SK-MEL-5 (cell line): Measurements from ENCODE around the gene PLPPR5. TPM values are rescaled to one million over a fixed set of nuclear protein-coding genes. Genes with fewer than 3 reads are reported as not detected.
"Not testable (repeated sequence)": the region's sequence is repeated elsewhere in the genome, so short reads cannot be mapped to it uniquely, and the experiment has no call there.

Experiments used
- DNase-seq: peaks from one replicate; pipeline ENCODE4 v3.0.0-alpha.2; 2016; ENCODE audit warnings: low read depth, low spot score
- in situ Hi-C: cut with HindIII; loops from 2 replicates; pipeline ENCODE4 v1.10.0; 2016; ENCODE audit warnings: low sequenced_read_pairs, high pct_unique_total_duplicates, low pct_unique_long_range_greater_than_20kb
- polyA plus RNA-seq, 2 experiments: library from polyadenylated mRNA; depleted of rRNA; stranded (reverse); fragments of >200 nt; gene quantifications; 2 replicates each; pipeline ENCODE4 v1.2.3, GENCODE V29; 2015
- total RNA-seq: library from RNA; depleted of rRNA; stranded (reverse); fragments of >200 nt; shearing (Covaris generic); gene quantifications from 2 replicates; pipeline ENCODE4 v1.2.3, GENCODE V29; 2014; rRNA removed

PLPPR5 gene, protein sequence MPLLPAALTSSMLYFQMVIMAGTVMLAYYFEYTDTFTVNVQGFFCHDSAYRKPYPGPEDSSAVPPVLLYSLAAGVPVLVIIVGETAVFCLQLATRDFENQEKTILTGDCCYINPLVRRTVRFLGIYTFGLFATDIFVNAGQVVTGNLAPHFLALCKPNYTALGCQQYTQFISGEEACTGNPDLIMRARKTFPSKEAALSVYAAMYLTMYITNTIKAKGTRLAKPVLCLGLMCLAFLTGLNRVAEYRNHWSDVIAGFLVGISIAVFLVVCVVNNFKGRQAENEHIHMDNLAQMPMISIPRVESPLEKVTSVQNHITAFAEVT
- total RNA-seq = 1.4 TPM in 1 of 2 replicates, not detected in the other
- polyA plus RNA-seq (2015; cell fraction: cytosol; rRNA removed) = 0.03 and 0.05 TPM in 2 replicates
- polyA plus RNA-seq (2015; cell fraction: nucleus; rRNA removed) = not detected in 2 replicates

GRCh38 chr1:99004861-99005442 lies at the start of gene PLPPR5:
TSS of gene PLPPR5 (minus strand) at chr1:99004861. CDS start at chr1:99004671, 190 bp downstream.
- no peak for DNase-seq
- in situ Hi-C loops = no loop called here

GRCh38 chr1:99051611-99052283 lies 47.1 kb upstream of the PLPPR5 start:
- DNase-seq = no peak
- in situ Hi-C loops = no loop called here

- in situ Hi-C loops = no loop called here
- DNase-seq = no peak
These were observed 45.1 kb upstream of the PLPPR5 start for GRCh38 chr1:99049745-99050144.

DNA sequence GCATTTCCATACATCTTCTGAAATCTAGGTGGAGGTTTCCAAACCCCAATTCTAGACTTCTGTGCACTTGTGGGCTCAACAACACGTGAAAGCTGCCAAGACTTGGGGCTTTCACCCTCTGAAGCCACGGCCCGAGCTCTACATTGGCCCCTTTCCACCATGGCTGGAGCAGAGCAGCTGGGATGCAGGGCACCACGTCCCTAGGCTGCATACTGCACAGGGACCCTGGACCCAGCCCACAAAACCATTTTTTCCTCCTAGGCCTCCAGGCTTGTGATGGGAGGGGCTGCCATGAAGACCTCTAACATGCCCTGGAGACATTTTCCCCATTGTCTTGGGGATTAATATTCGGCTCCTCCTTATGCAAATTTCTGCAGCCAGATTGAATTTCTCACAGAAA lies 32.1 kb upstream of the PLPPR5 start:
- DNase-seq, in situ Hi-C loops: not testable (repeated sequence)

- in situ Hi-C loops = no loop called here
- no peak for DNase-seq
These were observed 13.7 kb upstream of the PLPPR5 start for GRCh38 chr1:99018313-99018712.

GRCh38 chr1:99017655-99018054 lies 13.0 kb upstream of the PLPPR5 start:
- in situ Hi-C loops = no loop called here
- DNase-seq = no peak

DNA sequence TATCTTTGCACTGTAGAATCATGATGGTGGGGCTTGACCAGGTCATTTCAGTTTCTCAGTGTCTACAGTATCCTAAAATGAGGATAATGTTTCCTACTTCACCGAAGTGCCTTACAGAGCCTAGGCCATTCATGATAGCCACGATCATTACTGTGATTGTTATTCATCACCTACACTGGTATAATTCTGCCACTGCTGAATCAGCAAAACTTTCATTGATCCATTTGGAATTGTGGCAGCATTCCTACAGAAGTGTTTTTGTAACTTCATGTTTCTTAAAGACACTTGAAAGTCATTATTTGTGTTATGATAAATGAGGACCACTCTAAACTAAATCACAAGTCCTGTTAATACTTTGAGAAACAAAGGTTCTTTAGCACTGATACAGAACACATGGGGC lies 6.0 kb upstream of the PLPPR5 start:
- no peak for DNase-seq
- in situ Hi-C loops = no loop called here

DNA sequence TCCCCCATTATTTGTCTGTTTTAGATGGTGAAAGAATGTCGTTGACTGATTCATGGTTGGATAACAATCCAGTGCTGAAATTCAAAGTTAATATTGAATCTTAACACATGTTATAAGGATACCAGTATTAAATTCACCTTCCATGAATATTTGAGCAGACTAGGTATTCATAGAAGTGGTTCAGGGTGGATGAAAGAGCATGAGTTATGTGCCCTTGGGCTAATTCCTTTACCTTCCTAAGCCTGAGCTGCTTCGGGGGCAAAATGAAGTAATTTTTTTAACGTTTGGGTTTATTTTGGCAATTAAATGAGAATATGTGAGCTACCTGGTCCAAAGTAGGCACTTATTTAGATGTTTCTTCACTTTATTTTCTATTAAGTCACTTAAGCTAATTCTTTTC lies 2.7 kb upstream of the PLPPR5 start:
- in situ Hi-C loops = no loop called here
- no peak for DNase-seq

DNA sequence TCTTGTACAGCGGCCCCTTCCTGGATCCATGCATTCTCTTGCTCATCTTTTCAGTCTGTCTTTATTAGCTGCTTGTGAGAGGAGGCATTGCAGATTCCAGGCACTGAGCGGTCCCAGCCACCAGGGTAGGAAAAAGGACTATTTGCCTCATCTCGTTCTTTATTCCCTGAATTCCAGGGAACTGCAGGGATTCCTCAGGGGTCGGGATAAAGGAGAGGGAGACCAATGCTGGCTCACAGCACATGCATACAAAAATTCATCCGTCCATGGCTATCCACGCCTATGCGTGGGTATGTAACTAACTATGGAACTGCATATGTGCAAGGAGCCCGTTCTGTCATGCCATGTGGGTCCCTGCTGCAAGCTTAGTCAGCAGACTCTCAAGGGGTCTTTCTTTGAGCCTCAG lies 879 bp upstream of the PLPPR5 start:
- in situ Hi-C loops = no loop called here
- DNase-seq = no peak

DNA sequence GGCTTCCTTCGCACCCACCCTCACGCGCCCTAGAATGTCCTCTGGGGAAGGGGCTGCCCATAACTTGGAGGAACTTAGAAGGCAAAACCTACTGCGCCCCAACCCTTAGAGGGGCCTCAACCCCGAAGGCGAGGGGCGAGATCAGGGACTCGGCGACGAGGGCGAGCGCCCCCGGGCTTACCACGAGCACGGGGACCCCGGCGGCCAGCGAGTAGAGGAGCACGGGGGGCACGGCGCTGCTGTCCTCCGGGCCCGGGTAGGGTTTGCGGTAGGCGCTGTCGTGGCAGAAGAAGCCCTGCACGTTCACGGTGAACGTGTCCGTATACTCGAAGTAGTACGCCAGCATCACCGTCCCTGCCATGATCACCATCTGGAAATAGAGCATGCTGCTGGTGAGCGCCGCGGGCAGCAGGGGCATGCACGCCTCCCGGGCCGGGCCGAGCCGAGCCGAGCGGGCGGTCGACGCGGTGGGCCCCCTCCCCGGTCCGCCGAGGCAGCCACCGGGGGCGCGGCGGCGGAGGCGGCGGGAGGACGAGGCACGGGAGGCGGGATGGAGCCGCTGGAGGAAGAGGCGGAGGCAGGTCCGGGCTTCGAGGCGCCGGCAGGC lies 304 bp downstream of the PLPPR5 start:
- DNase-seq = no peak
- in situ Hi-C loops = no loop called here

DNA sequence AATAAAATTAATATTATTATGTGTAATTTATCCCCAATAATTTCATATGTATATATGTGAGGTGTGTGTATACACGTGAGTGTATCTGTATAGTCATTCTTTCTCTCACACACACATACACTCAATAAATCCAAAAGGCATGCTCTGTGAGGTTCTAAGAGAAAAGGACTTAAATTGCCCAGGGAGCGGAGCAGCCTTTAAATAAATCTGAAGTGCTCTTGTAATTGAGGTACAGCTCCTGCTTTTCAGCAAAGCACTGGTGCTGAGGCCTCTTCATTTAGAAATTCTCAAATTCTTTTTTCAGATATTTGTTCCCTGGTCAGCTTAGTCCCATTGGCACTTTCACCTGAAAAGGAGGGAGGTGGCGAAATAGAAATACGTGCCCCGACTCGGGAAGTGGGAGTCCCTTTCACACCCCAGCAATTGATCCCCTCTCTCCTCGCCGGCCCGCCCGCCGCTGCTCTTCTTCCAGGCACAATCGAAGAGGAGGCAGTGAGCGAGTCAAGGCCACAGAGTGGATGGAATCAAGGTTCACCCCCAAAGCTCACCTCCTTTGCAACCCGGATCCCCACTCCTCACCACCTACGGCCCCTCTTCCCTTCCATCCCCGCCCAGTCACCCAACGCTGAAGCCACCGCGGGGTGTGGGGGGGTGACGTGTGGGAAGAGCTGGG lies 944 bp downstream of the PLPPR5 start:
- DNase-seq = no peak
- in situ Hi-C loops = no loop called here

- no peak for DNase-seq
- in situ Hi-C loops = no loop called here
These were observed 11.8 kb downstream of the PLPPR5 start for GRCh38 chr1:98992844-98993243.

DNA sequence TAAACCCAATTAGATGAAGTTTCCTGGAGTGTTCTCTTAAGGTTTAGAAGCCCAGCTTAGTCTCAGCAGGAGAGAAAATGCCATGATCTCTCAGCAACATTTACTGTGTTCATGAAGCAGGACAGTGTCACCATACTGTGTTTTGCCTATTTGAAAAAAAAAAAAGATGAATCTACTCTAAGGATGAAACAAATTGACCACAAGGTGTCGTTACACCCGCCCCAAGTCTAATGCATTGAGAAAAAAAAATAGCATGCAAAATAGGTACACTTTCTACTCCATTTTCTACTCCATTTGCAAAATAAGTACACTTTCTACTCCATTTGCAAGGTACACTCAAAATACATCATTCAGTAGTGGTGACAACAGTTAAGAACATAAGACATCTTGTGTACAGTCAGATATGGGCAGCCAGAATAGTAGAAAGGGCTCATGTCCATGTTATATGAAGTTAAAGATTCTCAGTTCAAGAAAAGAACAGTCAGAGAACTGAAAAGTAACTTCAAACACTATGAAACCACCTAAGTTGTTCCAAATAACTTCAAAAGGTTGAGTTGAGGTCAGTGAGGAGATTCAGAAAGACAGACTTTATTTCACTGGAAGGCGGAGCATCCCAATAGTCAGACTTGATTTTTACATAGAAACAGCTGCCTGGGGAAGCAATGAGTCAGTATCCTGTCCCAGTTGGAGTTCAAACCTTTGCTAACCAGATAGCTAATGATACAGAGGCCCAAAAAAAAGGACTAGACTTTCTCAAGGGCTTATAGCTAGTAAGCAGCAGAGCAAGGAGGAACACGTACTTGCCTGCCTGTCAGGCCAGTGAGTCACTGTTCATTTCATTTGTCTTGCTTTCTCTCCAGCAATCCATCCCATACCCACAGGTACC lies 13.3 kb downstream of the PLPPR5 start:
- in situ Hi-C loops = no loop called here
- peak; percentile 59 for DNase-seq

DNA sequence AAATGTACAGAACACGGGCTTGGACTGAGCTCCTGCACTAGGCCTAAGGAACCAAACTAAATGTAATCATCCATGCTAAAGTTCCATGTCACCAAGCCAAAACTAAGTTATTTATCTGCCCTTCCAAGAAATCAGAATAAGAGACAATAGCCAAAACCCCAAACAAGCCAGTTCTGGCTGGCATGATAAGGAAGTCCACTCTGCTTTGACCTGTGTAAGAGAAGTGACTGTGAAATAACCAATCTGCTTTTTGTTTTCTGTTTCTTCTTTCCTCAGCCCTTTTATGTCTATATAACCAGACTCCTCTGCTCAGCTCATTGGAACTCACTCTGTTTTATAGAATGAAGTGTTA lies 15.1 kb downstream of the PLPPR5 start:
- in situ Hi-C loops = no loop called here
- no peak for DNase-seq

GRCh38 chr1:98988904-98989555 lies 15.6 kb downstream of the PLPPR5 start:
- in situ Hi-C loops = no loop called here
- DNase-seq = no peak

- in situ Hi-C loops = no loop called here
- no peak for DNase-seq
These were observed 19.0 kb downstream of the PLPPR5 start for GRCh38 chr1:98985687-98986086.
